Heart left ventricle (tissue), 13 donors: ENCODE measurements around the gene FCHSD1.

Experiments
- POLR2A ChIP-seq, 2 donors: fragments of 450-650 bp; IDR thresholded peaks; one replicate each; pipeline ENCODE4 v1.6.1; 2017; ENCODE audit warnings: antibody characterized with exemption in 2 of 2, mild to moderate bottlenecking in 2 of 2, moderate library complexity in 2 of 2
- TF ChIP-seq, protein P1 (sequence below), 12 donors: fragments of 200-600 bp; sonication (generic) in 4 of 12; IDR thresholded peaks; one replicate each; pipeline versions ENCODE4 v1.5.0 to v1.8.0; 2018 to 2022; ENCODE audit warnings: antibody characterized with exemption in 12 of 12, mild to moderate bottlenecking in 5 of 12
- donor health status: ischemic (EF 13 %, LVEDD 7.1; RV severe dilation, severe dysfunction).
- donor health status: DM: no; HTN: yes; CAD: no.
- donor health status: DM: no; HTN: no; CAD: no.
- donor health status: ischemic (EF 25% LVEDD 6.9; RV normal size, moderate dysfunction).
- donor health status: ischemic (EF 25% LVEDD 5.7; RV mildly dilated, moderate dysfunction).
- donor health status: ischemic (EF 35%, LVEDD 5.7; RV mildly dilated, moderate dysfunction).
- donor health status: nonischemic (EF 11% LVEDD 7.7; RV severe dilation, severe dysfunction).
- donor health status: DM: yes; HTN: yes; CAD: no.
- donor health status: PGD.
- donor health status: ischemic (EF 29% LVEDD 5.4; RV normal size, mild dysfunction).
- donor health status: nonischemic (EF 23%, LVEDD 6.1; RV moderate dilation, normal function).

DNA sequence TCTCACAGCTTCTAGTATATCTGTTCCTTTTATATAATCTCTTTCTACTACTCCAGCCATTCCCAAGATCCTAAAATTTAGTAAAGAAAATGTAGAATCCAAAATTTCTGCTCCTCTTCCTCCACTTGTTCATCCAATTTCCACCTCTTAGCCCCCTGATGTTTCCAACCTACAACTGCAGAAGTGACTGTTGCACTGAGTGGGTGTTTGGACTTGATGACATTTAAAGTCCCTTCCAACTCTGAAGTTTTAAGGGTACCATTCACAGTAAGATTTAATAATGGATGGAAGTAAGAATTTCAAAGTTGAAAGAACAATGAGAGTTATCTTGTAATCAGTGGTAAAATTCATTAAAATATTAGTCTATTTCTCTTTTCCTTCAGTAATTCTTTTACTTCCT lies 37.9 kb downstream of the FCHSD1 start:
- TF ChIP-seq, protein P1, sequence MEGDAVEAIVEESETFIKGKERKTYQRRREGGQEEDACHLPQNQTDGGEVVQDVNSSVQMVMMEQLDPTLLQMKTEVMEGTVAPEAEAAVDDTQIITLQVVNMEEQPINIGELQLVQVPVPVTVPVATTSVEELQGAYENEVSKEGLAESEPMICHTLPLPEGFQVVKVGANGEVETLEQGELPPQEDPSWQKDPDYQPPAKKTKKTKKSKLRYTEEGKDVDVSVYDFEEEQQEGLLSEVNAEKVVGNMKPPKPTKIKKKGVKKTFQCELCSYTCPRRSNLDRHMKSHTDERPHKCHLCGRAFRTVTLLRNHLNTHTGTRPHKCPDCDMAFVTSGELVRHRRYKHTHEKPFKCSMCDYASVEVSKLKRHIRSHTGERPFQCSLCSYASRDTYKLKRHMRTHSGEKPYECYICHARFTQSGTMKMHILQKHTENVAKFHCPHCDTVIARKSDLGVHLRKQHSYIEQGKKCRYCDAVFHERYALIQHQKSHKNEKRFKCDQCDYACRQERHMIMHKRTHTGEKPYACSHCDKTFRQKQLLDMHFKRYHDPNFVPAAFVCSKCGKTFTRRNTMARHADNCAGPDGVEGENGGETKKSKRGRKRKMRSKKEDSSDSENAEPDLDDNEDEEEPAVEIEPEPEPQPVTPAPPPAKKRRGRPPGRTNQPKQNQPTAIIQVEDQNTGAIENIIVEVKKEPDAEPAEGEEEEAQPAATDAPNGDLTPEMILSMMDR (IDR thresholded peaks at IDR 0.05) = no peak
- TF ChIP-seq POLR2A (IDR thresholded peaks at IDR 0.05) = no peak
